ENCODE data around the gene ZNF354C. TPM values are rescaled to one million over a fixed set of nuclear protein-coding genes. Genes with fewer than 3 reads are reported as not detected.

The ZNF354C gene
- total RNA-seq, 1 donor from 2014 or later, result 8.1 TPM

GRCh38 chr5:179120421-179120861, 60.3 kb downstream of the ZNF354C start:
- H3K9me3 Mint-ChIP-seq (ENCODE audit: low read depth), result peaks cover 15% of the 10 kb centered on the region
- H3K27me3 Mint-ChIP-seq, result no peaks in the 10 kb centered on the region
- no peak for DNase-seq (ENCODE audit: low spot score, unreplicated experiment)
- no peak overlapping the region for H3K4me3 Mint-ChIP-seq (ENCODE audit: low read depth)
- H3K4me1 Mint-ChIP-seq (ENCODE audit: low read depth), result no peaks in the 10 kb centered on the region
- TF ChIP-seq CTCF (IDR thresholded peaks at IDR 0.05; ENCODE audit: unreplicated experiment), result no peak
- H3K27ac Mint-ChIP-seq, result no peak overlapping the region
- H3K36me3 Mint-ChIP-seq (ENCODE audit: insufficient read depth), result peaks cover 2% of the 10 kb centered on the region

GRCh38 chr5:179120951-179121666, 60.9 kb downstream of the ZNF354C start:
- no peak for DNase-seq (ENCODE audit: low spot score, unreplicated experiment)
- H3K27ac Mint-ChIP-seq, result no peak overlapping the region
- TF ChIP-seq CTCF (IDR thresholded peaks at IDR 0.05; ENCODE audit: unreplicated experiment), result no peak
- peaks cover 2% of the 10 kb centered on the region for H3K36me3 Mint-ChIP-seq (ENCODE audit: insufficient read depth)
- H3K4me3 Mint-ChIP-seq (ENCODE audit: low read depth), result no peak overlapping the region
- H3K9me3 Mint-ChIP-seq (ENCODE audit: low read depth), result peaks cover 15% of the 10 kb centered on the region
- H3K27me3 Mint-ChIP-seq, result no peaks in the 10 kb centered on the region
- H3K4me1 Mint-ChIP-seq (ENCODE audit: low read depth), result no peaks in the 10 kb centered on the region

GRCh38 chr5:179121667-179122111, 61.5 kb downstream of the ZNF354C start:
- Mint-ChIP-seq H3K36me3 (ENCODE audit: insufficient read depth) (peaks cover 2% of the 10 kb centered on the region), H3K4me3 (ENCODE audit: low read depth) (no peak overlapping the region), H3K4me1 (ENCODE audit: low read depth) (no peaks in the 10 kb centered on the region), H3K27me3 (no peaks in the 10 kb centered on the region), H3K27ac (no peak overlapping the region), H3K9me3 (ENCODE audit: low read depth) (peaks cover 10% of the 10 kb centered on the region)
- no peak for TF ChIP-seq CTCF (IDR thresholded peaks at IDR 0.05; ENCODE audit: unreplicated experiment)
- no peak for DNase-seq (ENCODE audit: low spot score, unreplicated experiment)

- TF ChIP-seq CTCF (IDR thresholded peaks at IDR 0.05; ENCODE audit: unreplicated experiment), result no peak
- H3K9me3 Mint-ChIP-seq (ENCODE audit: low read depth), result peaks cover 10% of the 10 kb centered on the region
- peaks cover 2% of the 10 kb centered on the region for H3K36me3 Mint-ChIP-seq (ENCODE audit: insufficient read depth)
- H3K27me3 Mint-ChIP-seq, result no peaks in the 10 kb centered on the region
- H3K27ac Mint-ChIP-seq, result no peak overlapping the region
- no peaks in the 10 kb centered on the region for H3K4me1 Mint-ChIP-seq (ENCODE audit: low read depth)
- no peak overlapping the region for H3K4me3 Mint-ChIP-seq (ENCODE audit: low read depth)
- DNase-seq (ENCODE audit: low spot score, unreplicated experiment), result no peak
Observed at GRCh38 chr5:179122411-179123108, 62.4 kb downstream of the ZNF354C start.

- Mint-ChIP-seq H3K4me1 (ENCODE audit: low read depth) (no peaks in the 10 kb centered on the region), H3K36me3 (ENCODE audit: insufficient read depth) (peaks cover 2% of the 10 kb centered on the region), H3K27me3 (no peaks in the 10 kb centered on the region), H3K4me3 (ENCODE audit: low read depth) (no peak overlapping the region), H3K27ac (no peak overlapping the region), H3K9me3 (ENCODE audit: low read depth) (peaks cover 10% of the 10 kb centered on the region)
- no peak for TF ChIP-seq CTCF (IDR thresholded peaks at IDR 0.05; ENCODE audit: unreplicated experiment)
- no peak for DNase-seq (ENCODE audit: low spot score, unreplicated experiment)
Observed at GRCh38 chr5:179123109-179123426, 62.9 kb downstream of the ZNF354C start.
